Measurements from ENCODE around the gene NOP58.
"Not testable (repeated sequence)": the region's sequence is repeated elsewhere in the genome, so short reads cannot be mapped to it uniquely, and the experiment has no call there.

NOP58 gene
- total RNA-seq: 360 reads per million, percentile 96 among the genes with 10 or more reads in this experiment

GRCh38 chr2:202265467-202266277 is at the start of gene NOP58:
Gene NOP58 (plus strand): TSS chr2:202265763. CDS start chr2:202265942, 179 bp downstream.
- DNase-seq: peak; percentile 88

GRCh38 chr2:202221873-202222272 is 43.7 kb upstream of the NOP58 start:
- no peak for DNase-seq

- DNase-seq: peak; percentile 19
These were observed 27.8 kb upstream of the NOP58 start for GRCh38 chr2:202237787-202238233.

GRCh38 chr2:202238234-202239197 is 27.0 kb upstream of the NOP58 start, which contains the start of gene SUMO1:
Gene SUMO1 (minus strand): TSS chr2:202238597. CDS start chr2:202238451, 146 bp downstream.
- DNase-seq: peak; percentile 87

- DNase-seq: not testable (repeated sequence)
These were observed 17.9 kb upstream of the NOP58 start for GRCh38 chr2:202247710-202248109.

GRCh38 chr2:202249521-202250253 is 15.9 kb upstream of the NOP58 start:
- DNase-seq: no peak

GRCh38 chr2:202251494-202251893 is 14.1 kb upstream of the NOP58 start:
- DNase-seq: no peak

GRCh38 chr2:202261531-202261930 is 4.0 kb upstream of the NOP58 start:
- DNase-seq: no peak

- no peak for DNase-seq
These were observed 1.9 kb downstream of the NOP58 start for GRCh38 chr2:202267495-202267894.

- DNase-seq: peak; percentile 17
These were observed 4.0 kb downstream of the NOP58 start for GRCh38 chr2:202269585-202269984.

GRCh38 chr2:202270487-202270886 is 4.9 kb downstream of the NOP58 start:
- no peak for DNase-seq

- DNase-seq: not testable (repeated sequence)
These were observed 10.6 kb downstream of the NOP58 start for GRCh38 chr2:202276078-202276720.

GRCh38 chr2:202278036-202278760 is 12.6 kb downstream of the NOP58 start:
- DNase-seq: no peak

- no peak for DNase-seq
These were observed 13.4 kb downstream of the NOP58 start for GRCh38 chr2:202278944-202279343.

GRCh38 chr2:202286595-202286994 is 21.0 kb downstream of the NOP58 start:
- no peak for DNase-seq

- DNase-seq: no peak
These were observed 24.0 kb downstream of the NOP58 start for GRCh38 chr2:202289394-202290204.

- DNase-seq: no peak
These were observed 24.8 kb downstream of the NOP58 start for GRCh38 chr2:202290316-202290715.

GRCh38 chr2:202290970-202291369 is 25.4 kb downstream of the NOP58 start:
- no peak for DNase-seq

- DNase-seq: no peak
These were observed 34.1 kb downstream of the NOP58 start for GRCh38 chr2:202299712-202300111.

- DNase-seq: no peak
These were observed 40.5 kb downstream of the NOP58 start for GRCh38 chr2:202306034-202306433.
